Measurements from ENCODE around the gene CSAD.

DNA sequence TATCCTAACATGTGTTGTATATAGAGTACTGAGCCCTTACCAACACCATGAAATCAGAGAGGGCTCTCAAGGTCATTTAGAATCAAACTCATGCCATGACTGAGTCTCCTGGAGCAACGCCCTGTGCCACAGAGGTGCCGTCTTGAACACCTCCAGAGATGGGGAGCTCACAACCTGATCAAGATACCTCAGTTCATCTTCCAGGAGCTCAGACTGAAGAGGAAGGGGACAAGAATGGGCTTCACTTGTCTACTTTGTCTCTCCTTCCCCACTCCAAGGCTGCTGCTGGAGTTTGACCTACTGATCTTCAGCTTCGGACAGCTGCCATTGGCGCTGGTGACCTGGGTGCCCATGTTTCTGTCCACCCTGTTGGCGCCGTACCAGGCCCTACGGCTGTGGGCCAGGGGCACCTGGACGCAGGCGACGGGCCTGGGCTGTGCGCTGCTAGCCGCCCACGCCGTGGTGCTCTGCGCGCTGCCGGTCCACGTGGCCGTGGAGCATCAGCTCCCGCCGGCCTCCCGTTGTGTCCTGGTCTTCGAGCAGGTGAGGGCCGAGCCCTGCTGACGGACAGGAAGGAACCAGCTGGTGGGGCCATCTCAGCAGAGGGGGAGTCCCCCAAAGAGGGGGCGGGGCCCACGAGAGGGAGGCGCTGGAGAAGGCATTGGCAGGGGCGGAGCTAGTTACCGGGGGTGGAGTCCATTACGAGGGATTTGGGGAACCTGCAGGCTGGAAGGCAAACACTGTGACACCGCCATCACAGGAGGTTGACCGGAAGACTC is 65.4 kb downstream of the CSAD start:
- TF ChIP-seq, protein P1, sequence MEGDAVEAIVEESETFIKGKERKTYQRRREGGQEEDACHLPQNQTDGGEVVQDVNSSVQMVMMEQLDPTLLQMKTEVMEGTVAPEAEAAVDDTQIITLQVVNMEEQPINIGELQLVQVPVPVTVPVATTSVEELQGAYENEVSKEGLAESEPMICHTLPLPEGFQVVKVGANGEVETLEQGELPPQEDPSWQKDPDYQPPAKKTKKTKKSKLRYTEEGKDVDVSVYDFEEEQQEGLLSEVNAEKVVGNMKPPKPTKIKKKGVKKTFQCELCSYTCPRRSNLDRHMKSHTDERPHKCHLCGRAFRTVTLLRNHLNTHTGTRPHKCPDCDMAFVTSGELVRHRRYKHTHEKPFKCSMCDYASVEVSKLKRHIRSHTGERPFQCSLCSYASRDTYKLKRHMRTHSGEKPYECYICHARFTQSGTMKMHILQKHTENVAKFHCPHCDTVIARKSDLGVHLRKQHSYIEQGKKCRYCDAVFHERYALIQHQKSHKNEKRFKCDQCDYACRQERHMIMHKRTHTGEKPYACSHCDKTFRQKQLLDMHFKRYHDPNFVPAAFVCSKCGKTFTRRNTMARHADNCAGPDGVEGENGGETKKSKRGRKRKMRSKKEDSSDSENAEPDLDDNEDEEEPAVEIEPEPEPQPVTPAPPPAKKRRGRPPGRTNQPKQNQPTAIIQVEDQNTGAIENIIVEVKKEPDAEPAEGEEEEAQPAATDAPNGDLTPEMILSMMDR (IDR thresholded peaks at IDR 0.05; ENCODE audit: poor library complexity): no peak
- no peak for TF ChIP-seq EZH2 (IDR thresholded peaks at IDR 0.05; ENCODE audit: borderline replicate concordance)

All from hepatocyte (in vitro differentiated cells).